ENCODE measurements around the gene MACC1. TPM values are rescaled to one million over a fixed set of nuclear protein-coding genes. Genes with fewer than 3 reads are reported as not detected.

Gene MACC1
- total and polyA plus RNA-seq, 2 of the 13 experiments (the other 11 are each of a cell fraction or from before 2014, with no cell fraction given) = 0.04 TPM; not detected in 1

DNA sequence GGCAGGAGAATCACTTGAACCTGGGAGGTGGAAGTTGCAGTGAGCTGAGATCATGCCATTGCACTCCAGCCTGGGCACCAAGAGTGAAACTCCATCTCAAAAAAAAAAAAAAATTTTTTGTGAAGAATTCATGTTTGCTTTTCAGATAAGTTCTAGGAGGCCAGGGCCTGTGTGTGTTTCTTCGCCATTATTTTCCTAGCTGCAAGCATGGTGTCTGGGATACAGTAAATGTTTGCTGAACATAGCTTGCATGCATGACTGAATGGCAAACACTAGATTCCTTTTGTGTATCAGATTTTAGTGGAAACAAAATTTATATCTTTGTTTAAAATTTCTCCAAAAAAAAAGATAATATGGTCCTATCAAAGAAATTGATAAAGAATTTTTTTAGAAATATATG, 9.7 kb upstream of the MACC1 start (continued):
- TF ChIP-seq ZNF577 (CRISPR knock-in tag; IDR thresholded peaks at IDR 0.05; ENCODE audit: borderline replicate concordance, low read depth) (no peak), TCF7 (IDR thresholded peaks at IDR 0.05; ENCODE audit: low read depth) (no peak), HNF4G (IDR thresholded peaks at IDR 0.05; ENCODE audit: borderline replicate concordance, low read depth, low read length) (no peak), HNF4G (CRISPR knock-in tag; IDR thresholded peaks at IDR 0.05; ENCODE audit: borderline replicate concordance, low read depth) (no peak), RFX3 (CRISPR knock-in tag; IDR thresholded peaks at IDR 0.05) (no peak), ZFYVE20 (CRISPR knock-in tag; IDR thresholded peaks at IDR 0.05; ENCODE audit: borderline replicate concordance, low read depth) (no peak), ZNF501 (CRISPR knock-in tag; IDR thresholded peaks at IDR 0.05) (no peak), IRX3 (CRISPR knock-in tag; IDR thresholded peaks at IDR 0.05; ENCODE audit: borderline replicate concordance, low read depth) (no peak), NR2F2 (IDR thresholded peaks at IDR 0.05; ENCODE audit: borderline replicate concordance, low read depth) (no peak), EHMT2 (IDR thresholded peaks at IDR 0.05; ENCODE audit: borderline replicate concordance, low read depth, low read length) (no peak)
- TF ChIP-seq, protein P1, sequence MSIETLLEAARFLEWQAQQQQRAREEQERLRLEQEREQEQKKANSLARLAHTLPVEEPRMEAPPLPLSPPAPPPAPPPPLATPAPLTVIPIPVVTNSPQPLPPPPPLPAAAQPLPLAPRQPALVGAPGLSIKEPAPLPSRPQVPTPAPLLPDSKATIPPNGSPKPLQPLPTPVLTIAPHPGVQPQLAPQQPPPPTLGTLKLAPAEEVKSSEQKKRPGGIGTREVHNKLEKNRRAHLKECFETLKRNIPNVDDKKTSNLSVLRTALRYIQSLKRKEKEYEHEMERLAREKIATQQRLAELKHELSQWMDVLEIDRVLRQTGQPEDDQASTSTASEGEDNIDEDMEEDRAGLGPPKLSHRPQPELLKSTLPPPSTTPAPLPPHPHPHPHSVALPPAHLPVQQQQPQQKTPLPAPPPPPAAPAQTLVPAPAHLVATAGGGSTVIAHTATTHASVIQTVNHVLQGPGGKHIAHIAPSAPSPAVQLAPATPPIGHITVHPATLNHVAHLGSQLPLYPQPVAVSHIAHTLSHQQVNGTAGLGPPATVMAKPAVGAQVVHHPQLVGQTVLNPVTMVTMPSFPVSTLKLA (IDR thresholded peaks at IDR 0.05) = no peak
- TF ChIP-seq, protein P2, sequence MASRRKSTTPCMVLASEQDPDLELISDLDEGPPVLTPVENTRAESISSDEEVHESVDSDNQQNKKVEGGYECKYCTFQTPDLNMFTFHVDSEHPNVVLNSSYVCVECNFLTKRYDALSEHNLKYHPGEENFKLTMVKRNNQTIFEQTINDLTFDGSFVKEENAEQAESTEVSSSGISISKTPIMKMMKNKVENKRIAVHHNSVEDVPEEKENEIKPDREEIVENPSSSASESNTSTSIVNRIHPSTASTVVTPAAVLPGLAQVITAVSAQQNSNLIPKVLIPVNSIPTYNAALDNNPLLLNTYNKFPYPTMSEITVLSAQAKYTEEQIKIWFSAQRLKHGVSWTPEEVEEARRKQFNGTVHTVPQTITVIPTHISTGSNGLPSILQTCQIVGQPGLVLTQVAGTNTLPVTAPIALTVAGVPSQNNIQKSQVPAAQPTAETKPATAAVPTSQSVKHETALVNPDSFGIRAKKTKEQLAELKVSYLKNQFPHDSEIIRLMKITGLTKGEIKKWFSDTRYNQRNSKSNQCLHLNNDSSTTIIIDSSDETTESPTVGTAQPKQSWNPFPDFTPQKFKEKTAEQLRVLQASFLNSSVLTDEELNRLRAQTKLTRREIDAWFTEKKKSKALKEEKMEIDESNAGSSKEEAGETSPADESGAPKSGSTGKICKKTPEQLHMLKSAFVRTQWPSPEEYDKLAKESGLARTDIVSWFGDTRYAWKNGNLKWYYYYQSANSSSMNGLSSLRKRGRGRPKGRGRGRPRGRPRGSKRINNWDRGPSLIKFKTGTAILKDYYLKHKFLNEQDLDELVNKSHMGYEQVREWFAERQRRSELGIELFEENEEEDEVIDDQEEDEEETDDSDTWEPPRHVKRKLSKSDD (CRISPR knock-in tag; IDR thresholded peaks at IDR 0.05; ENCODE audit: low read depth) = no peak
- TF ChIP-seq, protein P3, sequence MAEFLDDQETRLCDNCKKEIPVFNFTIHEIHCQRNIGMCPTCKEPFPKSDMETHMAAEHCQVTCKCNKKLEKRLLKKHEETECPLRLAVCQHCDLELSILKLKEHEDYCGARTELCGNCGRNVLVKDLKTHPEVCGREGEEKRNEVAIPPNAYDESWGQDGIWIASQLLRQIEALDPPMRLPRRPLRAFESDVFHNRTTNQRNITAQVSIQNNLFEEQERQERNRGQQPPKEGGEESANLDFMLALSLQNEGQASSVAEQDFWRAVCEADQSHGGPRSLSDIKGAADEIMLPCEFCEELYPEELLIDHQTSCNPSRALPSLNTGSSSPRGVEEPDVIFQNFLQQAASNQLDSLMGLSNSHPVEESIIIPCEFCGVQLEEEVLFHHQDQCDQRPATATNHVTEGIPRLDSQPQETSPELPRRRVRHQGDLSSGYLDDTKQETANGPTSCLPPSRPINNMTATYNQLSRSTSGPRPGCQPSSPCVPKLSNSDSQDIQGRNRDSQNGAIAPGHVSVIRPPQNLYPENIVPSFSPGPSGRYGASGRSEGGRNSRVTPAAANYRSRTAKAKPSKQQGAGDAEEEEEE (CRISPR knock-in tag; IDR thresholded peaks at IDR 0.05; ENCODE audit: borderline replicate concordance) = no peak
- TF ChIP-seq, protein P4, sequence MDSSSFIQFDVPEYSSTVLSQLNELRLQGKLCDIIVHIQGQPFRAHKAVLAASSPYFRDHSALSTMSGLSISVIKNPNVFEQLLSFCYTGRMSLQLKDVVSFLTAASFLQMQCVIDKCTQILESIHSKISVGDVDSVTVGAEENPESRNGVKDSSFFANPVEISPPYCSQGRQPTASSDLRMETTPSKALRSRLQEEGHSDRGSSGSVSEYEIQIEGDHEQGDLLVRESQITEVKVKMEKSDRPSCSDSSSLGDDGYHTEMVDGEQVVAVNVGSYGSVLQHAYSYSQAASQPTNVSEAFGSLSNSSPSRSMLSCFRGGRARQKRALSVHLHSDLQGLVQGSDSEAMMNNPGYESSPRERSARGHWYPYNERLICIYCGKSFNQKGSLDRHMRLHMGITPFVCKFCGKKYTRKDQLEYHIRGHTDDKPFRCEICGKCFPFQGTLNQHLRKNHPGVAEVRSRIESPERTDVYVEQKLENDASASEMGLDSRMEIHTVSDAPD (CRISPR knock-in tag; IDR thresholded peaks at IDR 0.05) = no peak
